Bronchial epithelial cell (primary cell): ENCODE data around the gene NEMP1. TPM values are rescaled to one million over a fixed set of nuclear protein-coding genes. Genes with fewer than 3 reads are reported as not detected.
A peak's percentile ranks its signal among the peaks of the same experiment; 100 is the strongest.

Source experiments
- DNase-seq: peaks from one replicate; pipeline ENCODE4 v3.0.0-alpha.2; 2010; ENCODE audit warnings: low read depth
- FAIRE-seq: peaks from 2 replicates; lab custom pipeline; 2011; peaks lifted over from hg19 to GRCh38; lab: Jason Lieb, UNC
- H3K27me3 ChIP-seq: 2 replicates; pipeline ENCODE4 v1.5.1; 2011; ENCODE audit warnings: low read length; ENCODE audit not compliant: control insufficient read depth, insufficient read depth
- H3K36me3 ChIP-seq: 2 replicates; pipeline ENCODE4 v1.5.1; 2011; ENCODE audit warnings: low read length; ENCODE audit not compliant: control insufficient read depth, insufficient read depth
- H3K4me3 ChIP-seq: 2 replicates; pipeline ENCODE4 v1.5.1; 2011; ENCODE audit warnings: mild to moderate bottlenecking, low read depth, low read length, control low read depth
- CTCF ChIP-seq: IDR thresholded peaks from 2 replicates; pipeline ENCODE4 v1.5.1; 2011; ENCODE audit warnings: mild to moderate bottlenecking, moderate library complexity, low read length, control low read depth, inconsistent platforms; ENCODE audit not compliant: insufficient read depth, severe bottlenecking
- total RNA-seq: library from RNA; depleted of rRNA; stranded (reverse); fragments of >200 nt; gene quantifications from 2 replicates; pipeline ENCODE4 v1.2.1, GENCODE V29; 2014

The NEMP1 gene
- total RNA-seq, 1 donor from 2014 or later, result 4.2 TPM

- no peak for FAIRE-seq
- DNase-seq, result no peak
- H3K36me3 ChIP-seq, result peaks cover 8% of the 10 kb centered on the region
- peak overlapping the region; percentile 20 for H3K4me3 ChIP-seq
- no peak for TF ChIP-seq CTCF
- H3K27me3 ChIP-seq, result no peaks in the 10 kb centered on the region
Observed at GRCh38 chr12:57006809-57007475, 71.6 kb downstream of the NEMP1 start.

DNA sequence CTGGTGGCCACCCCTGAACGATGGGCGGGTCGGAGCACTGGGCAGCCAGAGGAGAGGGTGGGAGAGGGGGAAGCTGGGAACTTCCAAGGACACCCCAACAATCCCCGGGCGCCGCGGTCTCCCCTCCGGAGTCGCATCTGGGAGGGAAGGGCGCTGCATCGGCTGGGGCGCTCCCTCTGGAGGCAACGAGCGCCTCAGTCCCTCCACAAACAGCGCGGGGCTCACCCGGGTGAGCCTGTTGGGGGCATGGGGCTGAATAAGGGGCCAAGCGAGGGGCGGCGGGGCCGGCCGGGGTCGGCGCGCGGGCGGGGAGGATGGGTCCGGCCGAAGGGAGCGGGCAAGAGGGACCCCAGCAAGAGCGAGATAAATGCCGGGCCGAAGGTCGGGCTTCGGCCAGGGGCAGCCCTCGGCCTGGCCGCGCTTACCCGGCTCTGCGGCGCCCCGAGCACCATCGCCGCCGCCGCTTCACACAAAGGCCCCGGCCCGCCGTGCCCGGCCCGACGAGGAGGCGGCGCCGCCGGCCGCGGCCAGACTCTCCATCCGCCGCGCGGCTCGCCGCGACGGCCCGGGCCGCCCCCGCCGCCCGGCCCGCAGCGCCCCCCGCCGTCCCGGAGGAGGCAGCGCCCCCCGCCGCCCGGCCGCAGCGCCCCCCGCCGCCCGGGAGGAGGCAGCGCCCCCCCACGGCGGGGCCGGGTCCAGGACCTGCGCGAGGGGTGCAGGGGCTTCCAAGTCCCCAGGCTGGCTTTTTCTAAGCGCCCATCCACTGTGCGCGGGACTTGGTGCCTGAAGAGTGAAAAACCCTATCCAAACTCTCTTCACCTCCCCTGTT lies 72.4 kb downstream of the NEMP1 start, which contains the start of gene ZBTB39:
ZBTB39 (minus strand) TSS at position 567 of the 829 bp plus-strand sequence. CDS start 1,629 bp downstream, outside the sequence.
- Histone ChIP-seq H3K4me3 (peak within 1 kb of the TSS; percentile 70), H3K36me3 (peaks cover 8% of the 10 kb centered on the region), H3K27me3 (no peaks in the 10 kb centered on the region)
- FAIRE-seq, result no peak
- DNase-seq, result no peak
- peak; percentile 57 for TF ChIP-seq CTCF

Other genes starting within 250 kb of the NEMP1 start
- gene SDR9C7, start 144.4 kb downstream of the NEMP1 start, total RNA-seq, result 0.26 and 4.9 TPM in 2 replicates
- 0.51 and 1.6 TPM in 2 replicates for gene RDH16, start 121.2 kb downstream of the NEMP1 start, total RNA-seq
- gene ZBTB39, start 72.2 kb downstream of the NEMP1 start, total RNA-seq, result 5.2 and 5.5 TPM in 2 replicates
- gene TAC3, start 62.3 kb downstream of the NEMP1 start, total RNA-seq, result not detected in 2 replicates
- under 0.01 and 0.13 TPM in 2 replicates for gene MYO1A, start 28.7 kb downstream of the NEMP1 start, total RNA-seq
- 33.0 and 40.5 TPM in 2 replicates for gene NAB2, start 10.3 kb upstream of the NEMP1 start, total RNA-seq
- 30.8 and 77.7 TPM in 2 replicates for gene STAT6, start 32.6 kb upstream of the NEMP1 start, total RNA-seq
- 24.5 and 44.2 TPM in 2 replicates for gene LRP1, start 49.7 kb upstream of the NEMP1 start, total RNA-seq
- not detected in 2 replicates for gene LRP1-AS, start 68.8 kb upstream of the NEMP1 start, total RNA-seq
- gene NXPH4, start 138.0 kb upstream of the NEMP1 start, total RNA-seq, result 0.53 and 1.9 TPM in 2 replicates
- 357 and 413 TPM in 2 replicates for gene SHMT2, start 150.9 kb upstream of the NEMP1 start, total RNA-seq
- 0.26 and 0.51 TPM in 2 replicates for gene STAC3, start 172.4 kb upstream of the NEMP1 start, total RNA-seq